Erythroblast (primary cell): ENCODE results near the gene KAZN.

ENCODE experiments used
- GATA1 ChIP-seq: IDR thresholded peaks from 2 replicates; pipeline ENCODE4 v1.6.1; 2011; ENCODE audit warnings: low read depth, mild to moderate bottlenecking, control low read depth, low read length, moderate library complexity
- POLR2A ChIP-seq: IDR thresholded peaks from 2 replicates; pipeline ENCODE4 v1.6.1; 2011; ENCODE audit warnings: mild to moderate bottlenecking, low read length

GRCh38 chr1:14974361-14974760, 375.9 kb downstream of the KAZN start:
- TF ChIP-seq POLR2A (no peak), GATA1 (no peak)
